D721Med (cell line): Measurements from ENCODE around the gene TIRAP.
"Not testable (repeated sequence)": the region's sequence is repeated elsewhere in the genome, so short reads cannot be mapped to it uniquely, and the experiment has no call there.

Experiments
- DNase-seq: peaks from one replicate; pipeline ENCODE4 v3.0.0; 2011; ENCODE audit warnings: low spot score; ENCODE audit not compliant: insufficient read length
- FAIRE-seq: peaks from 2 replicates; lab custom pipeline; 2011; peaks lifted over from hg19 to GRCh38; lab: Jason Lieb, UNC
- TF ChIP-seq, protein P1 (sequence below): IDR thresholded peaks from 2 replicates; pipeline ENCODE4 v1.5.1; 2012; ENCODE audit warnings: mild to moderate bottlenecking, control low read depth; ENCODE audit not compliant: insufficient read depth; ENCODE audit errors: missing control alignments

TIRAP gene

DNA sequence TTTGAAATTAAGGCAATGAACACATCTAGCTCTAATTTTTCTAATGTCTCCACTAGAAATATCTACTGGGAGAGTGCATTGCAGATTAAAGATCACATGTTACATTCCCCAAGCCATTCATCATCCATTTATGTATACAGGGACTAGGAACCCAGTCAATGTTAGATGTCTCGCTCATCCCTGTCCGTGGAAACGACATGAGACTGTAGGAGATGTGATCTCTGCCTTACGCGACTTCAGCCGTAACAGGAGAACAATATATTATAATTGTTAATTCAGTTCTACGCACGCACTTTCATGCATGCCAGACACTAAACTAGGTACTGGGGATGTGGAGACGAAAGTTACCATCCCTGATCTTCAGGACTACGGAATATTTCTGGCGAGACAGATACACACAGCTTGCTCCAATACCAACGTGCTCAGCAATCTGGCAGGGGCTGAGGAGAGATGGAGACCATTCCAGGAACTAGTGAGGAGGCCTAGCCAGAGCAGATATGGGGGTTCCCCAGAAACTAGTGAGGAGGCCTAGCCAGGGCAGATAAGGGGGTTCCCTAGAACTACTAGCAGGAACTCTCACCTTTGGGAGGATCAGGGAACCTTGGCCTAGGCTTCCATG lies 21.7 kb downstream of the TIRAP start:
- TF ChIP-seq, protein P1, sequence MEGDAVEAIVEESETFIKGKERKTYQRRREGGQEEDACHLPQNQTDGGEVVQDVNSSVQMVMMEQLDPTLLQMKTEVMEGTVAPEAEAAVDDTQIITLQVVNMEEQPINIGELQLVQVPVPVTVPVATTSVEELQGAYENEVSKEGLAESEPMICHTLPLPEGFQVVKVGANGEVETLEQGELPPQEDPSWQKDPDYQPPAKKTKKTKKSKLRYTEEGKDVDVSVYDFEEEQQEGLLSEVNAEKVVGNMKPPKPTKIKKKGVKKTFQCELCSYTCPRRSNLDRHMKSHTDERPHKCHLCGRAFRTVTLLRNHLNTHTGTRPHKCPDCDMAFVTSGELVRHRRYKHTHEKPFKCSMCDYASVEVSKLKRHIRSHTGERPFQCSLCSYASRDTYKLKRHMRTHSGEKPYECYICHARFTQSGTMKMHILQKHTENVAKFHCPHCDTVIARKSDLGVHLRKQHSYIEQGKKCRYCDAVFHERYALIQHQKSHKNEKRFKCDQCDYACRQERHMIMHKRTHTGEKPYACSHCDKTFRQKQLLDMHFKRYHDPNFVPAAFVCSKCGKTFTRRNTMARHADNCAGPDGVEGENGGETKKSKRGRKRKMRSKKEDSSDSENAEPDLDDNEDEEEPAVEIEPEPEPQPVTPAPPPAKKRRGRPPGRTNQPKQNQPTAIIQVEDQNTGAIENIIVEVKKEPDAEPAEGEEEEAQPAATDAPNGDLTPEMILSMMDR, result no peak
- FAIRE-seq (no peak), DNase-seq (no peak)

DNA sequence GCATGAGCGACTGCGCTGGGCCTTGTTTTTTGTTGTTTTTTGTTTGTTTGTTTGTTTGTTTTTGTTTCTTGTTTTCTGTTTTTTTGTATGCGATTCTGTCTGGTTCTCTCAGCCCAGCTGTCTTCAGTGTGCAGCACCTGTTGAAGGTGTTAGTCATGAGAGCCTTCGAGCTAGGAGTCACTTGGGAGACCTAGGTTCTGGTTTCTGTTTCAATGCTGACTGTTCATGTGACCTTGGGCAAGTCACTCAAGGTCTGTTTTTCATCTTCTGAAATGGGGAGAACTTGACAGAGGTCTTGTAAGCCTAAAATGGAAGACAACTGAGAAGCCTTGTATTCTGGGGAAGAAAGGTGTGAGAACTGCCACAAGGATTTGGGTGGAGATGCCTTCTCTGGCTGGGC lies 22.8 kb downstream of the TIRAP start:
- DNase-seq, result no peak
- TF ChIP-seq, protein P1, result no peak
- FAIRE-seq, result no peak

DNA sequence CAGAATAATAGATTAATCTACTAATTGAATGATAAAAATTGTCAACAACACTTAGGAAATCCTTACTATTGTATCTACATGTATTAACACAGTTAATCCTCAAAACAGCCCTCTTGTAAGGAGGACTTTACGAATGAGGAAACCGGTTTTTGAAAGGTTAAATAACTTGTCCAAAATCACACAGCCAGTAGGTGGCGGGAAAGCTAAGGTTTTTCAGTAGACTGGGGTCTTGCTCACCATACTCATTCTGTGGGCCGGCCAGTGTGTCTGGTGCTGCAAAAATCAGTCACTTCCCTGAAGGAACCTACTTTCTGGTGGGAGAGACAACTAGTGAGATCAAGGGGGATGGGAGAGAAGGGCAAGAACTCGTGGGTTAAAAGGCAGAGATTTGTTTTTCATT lies 24.8 kb downstream of the TIRAP start:
- DNase-seq (no peak), FAIRE-seq (no peak)
- TF ChIP-seq, protein P1, result peak; percentile 44

DNA sequence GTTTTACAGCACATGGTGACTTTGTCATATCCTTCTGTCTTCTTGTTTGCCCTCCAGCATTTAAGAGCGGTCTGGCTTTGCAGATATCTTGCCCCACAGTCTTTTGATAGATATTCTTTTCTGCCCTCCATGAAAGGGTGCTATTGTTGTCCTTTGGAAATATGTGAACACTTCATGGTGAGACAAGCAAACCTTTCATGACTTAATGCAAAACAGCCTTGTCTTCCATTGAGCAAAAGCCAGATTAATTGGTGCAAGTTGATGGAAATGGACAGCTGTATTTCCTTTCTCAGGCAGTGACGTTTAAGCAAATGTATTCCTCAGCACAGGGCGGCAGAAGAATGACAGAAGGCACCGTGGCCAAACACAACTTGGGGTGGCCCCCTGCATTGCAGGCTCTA lies 25.4 kb downstream of the TIRAP start:
- TF ChIP-seq, protein P1, result no peak
- FAIRE-seq, result no peak

DNA sequence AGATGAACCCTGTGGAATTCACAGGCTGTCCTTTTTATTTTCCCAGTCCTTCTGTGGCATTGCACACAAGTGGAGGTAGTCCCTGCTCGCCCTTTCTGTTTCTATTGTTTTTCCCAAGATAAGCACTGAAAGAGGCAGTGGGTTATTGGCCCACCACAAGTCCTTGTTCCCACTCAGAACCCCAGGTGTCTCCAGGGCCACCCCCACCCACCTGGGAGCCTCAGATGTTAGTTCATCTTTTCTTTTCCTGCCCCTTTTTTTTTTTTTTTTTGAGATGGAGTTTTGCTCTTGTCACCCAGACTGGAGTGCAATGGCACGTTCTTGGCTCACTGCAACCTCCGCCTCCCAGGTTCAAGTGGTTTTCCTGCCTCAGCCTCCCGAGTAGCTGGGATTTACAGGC lies 25.9 kb downstream of the TIRAP start:
- FAIRE-seq, DNase-seq: not testable (repeated sequence)

More for the DNA sequence above, 25.4 kb downstream of the TIRAP start:
- DNase-seq, result no peak

DNA sequence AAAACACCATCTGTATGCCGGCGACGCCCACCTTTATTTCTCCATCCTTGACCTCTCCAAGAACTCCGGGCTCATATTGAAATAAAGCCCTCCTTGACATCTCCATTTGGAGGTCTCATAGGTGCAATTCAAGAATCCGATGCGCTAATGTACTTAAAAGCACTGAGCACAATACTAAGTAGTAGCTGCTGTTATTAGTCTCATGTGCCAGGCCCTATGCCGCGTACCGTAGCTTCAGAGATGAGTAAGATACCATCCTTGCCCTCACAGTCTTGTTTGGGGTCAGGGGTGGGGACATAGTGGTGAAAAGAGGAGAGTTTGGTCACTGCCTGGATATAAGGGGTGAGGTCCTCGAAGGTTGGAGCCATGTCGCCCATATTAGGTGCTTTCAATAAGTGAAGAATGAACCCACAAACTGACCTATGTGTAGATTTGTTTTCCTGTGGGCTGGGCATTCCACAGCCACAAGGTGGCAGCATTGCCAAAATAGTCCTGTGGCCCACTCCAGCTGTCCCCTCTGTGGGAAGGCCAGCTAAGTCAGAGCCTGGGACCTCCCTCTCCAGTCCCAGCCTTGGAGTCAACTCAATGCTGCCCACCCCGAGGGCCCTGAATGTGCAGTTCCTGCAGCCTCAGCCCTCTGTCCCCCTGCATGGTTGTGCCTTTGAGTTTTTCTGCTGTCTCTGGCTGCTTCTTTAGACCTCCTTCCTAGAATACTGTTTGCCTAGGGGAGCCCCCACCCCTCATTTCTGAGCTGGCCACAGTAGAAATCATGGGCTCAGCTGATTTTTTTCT lies 27.5 kb downstream of the TIRAP start:
- FAIRE-seq (no peak), DNase-seq (no peak)
- TF ChIP-seq, protein P1, result peak; percentile 94

DNA sequence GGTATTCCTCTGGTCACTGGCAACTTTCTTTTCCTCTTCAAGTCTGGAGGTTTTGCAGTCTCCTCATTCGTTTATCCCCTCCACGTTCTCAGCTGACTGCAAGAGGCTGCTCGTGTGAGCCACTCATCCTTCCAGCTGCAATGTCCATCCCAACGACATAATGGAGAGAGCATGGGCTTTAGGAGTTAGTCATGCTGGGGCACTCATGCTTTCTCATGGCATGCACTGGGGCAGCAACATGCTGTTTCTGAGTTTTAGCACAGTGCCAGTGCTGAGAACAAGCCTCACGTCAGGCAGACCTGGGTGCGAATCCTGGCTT lies 28.1 kb downstream of the TIRAP start:
- TF ChIP-seq, protein P1, result no peak
- FAIRE-seq (no peak), DNase-seq (no peak)
